GM06990 (cell line): ENCODE results near the gene DYNC1LI1.

Experiments
- DNase-seq: peaks from one replicate; pipeline ENCODE4 v3.0.0-alpha.2; 2011; ENCODE audit not compliant: insufficient read length; ENCODE audit errors: extremely low read depth
- H3K27me3 ChIP-seq: replicated peaks from 2 replicates; pipeline ENCODE4 v1.6.0; 2011; ENCODE audit warnings: low read length; ENCODE audit not compliant: control insufficient read depth, insufficient read depth
- H3K36me3 ChIP-seq: 2 replicates; pipeline ENCODE4 v1.5.1; 2011; ENCODE audit warnings: low read length; ENCODE audit not compliant: control insufficient read depth, insufficient read depth
- H3K4me3 ChIP-seq: replicated peaks from 2 replicates; pipeline ENCODE4 v1.5.1; 2011; ENCODE audit warnings: low read depth, mild to moderate bottlenecking, control low read depth, low read length
- CTCF ChIP-seq: IDR thresholded peaks from 2 replicates; pipeline ENCODE4 v1.5.1; 2011; ENCODE audit warnings: low read length, control low read depth, mild to moderate bottlenecking, inconsistent platforms; ENCODE audit not compliant: insufficient read depth, poor library complexity, severe bottlenecking

Gene DYNC1LI1

GRCh38 chr3:32553973-32554372, 16.7 kb downstream of the DYNC1LI1 start:
- Histone ChIP-seq H3K36me3 (no peaks in the 10 kb centered on the region; the same call in 1 of the 2 replicates), H3K27me3 (no peaks in the 10 kb centered on the region), H3K4me3 (no peak overlapping the region)
- DNase-seq: no peak
- no peak for TF ChIP-seq CTCF

GRCh38 chr3:32553459-32553858, 17.2 kb downstream of the DYNC1LI1 start:
- H3K36me3 ChIP-seq: no peaks in the 10 kb centered on the region; the same call in 1 of the 2 replicates
- no peaks in the 10 kb centered on the region for H3K27me3 ChIP-seq
- no peak for TF ChIP-seq CTCF
- no peak overlapping the region for H3K4me3 ChIP-seq
- no peak for DNase-seq

GRCh38 chr3:32552013-32552412, 18.6 kb downstream of the DYNC1LI1 start:
- DNase-seq: no peak
- Histone ChIP-seq H3K27me3 (no peaks in the 10 kb centered on the region), H3K36me3 (no peaks in the 10 kb centered on the region; the same call in 1 of the 2 replicates), H3K4me3 (no peak overlapping the region)
- no peak for TF ChIP-seq CTCF

- Histone ChIP-seq H3K27me3 (no peaks in the 10 kb centered on the region), H3K4me3 (no peak overlapping the region), H3K36me3 (no peaks in the 10 kb centered on the region; the same call in 1 of the 2 replicates)
- no peak for DNase-seq
- no peak for TF ChIP-seq CTCF
Observed at GRCh38 chr3:32551496-32551895, 19.2 kb downstream of the DYNC1LI1 start.

- Histone ChIP-seq H3K4me3 (no peak overlapping the region), H3K36me3 (no peaks in the 10 kb centered on the region; the same call in 1 of the 2 replicates), H3K27me3 (no peaks in the 10 kb centered on the region)
- TF ChIP-seq CTCF: no peak
- DNase-seq: no peak
Observed at GRCh38 chr3:32551087-32551486, 19.6 kb downstream of the DYNC1LI1 start.

- no peaks in the 10 kb centered on the region for H3K36me3 ChIP-seq
- TF ChIP-seq CTCF: no peak
- no peak for DNase-seq
- H3K27me3 ChIP-seq: no peaks in the 10 kb centered on the region
- no peak overlapping the region for H3K4me3 ChIP-seq
Observed at GRCh38 chr3:32545305-32545704, 25.4 kb downstream of the DYNC1LI1 start.
